SK-N-SH (cell line): ENCODE results near the gene P3R3URF. TPM values are rescaled to one million over a fixed set of nuclear protein-coding genes. Genes with fewer than 3 reads are reported as not detected.

Experiments
- CTCF ChIA-PET: fragments of 300-600, 350-600 bp; formaldehyde crosslinking; extraction: SDS; loops from one replicate; lab custom pipeline; 2021; lab: Yijun Ruan, JAX
- POLR2A ChIA-PET: fragments of 350-600 bp; sonication (Branson Sonifier 250); formaldehyde crosslinking; extraction: SDS; loops from one replicate; lab custom pipeline; 2020; ENCODE audit warnings: antibody characterized with exemption, inconsistent platforms; lab: Yijun Ruan, JAX
- DNase-seq: peaks from one replicate; pipeline ENCODE4 v3.0.0; 2012
- H2AFZ ChIP-seq: fragments of 200-600 bp; sonication (generic); 2 replicates; pipeline ENCODE4 v1.8.1; 2016; ENCODE audit warnings: antibody characterized with exemption, mild to moderate bottlenecking, low read depth
- H3F3A ChIP-seq: fragments of 200-600 bp; sonication (generic); replicated peaks from 2 replicates; pipeline ENCODE3; 2016; ENCODE audit warnings: antibody characterized with exemption, mild to moderate bottlenecking; ENCODE audit not compliant: insufficient read depth
- H3K27ac ChIP-seq, 2 experiments: fragments of 200-500 bp in 1 of 2; fragments of 200-600 bp in 1 of 2; sonication (Bioruptor generic) in 1 of 2; sonication (generic), shearing (Covaris generic) in 1 of 2; 2 replicates each; pipeline versions ENCODE4 v1.5.1 to v1.6.1; 2014 to 2016; ENCODE audit warnings: low read depth in 2 of 2, inconsistent platforms in 1 of 2, low read length in 1 of 2, mild to moderate bottlenecking in 1 of 2, mixed read lengths in 1 of 2
- H3K27me3 ChIP-seq: fragments of 200-600 bp; sonication (generic), shearing (Covaris generic); 2 replicates; pipeline ENCODE4 v1.6.1; 2016; ENCODE audit warnings: mixed run types; ENCODE audit not compliant: insufficient read depth
- H3K36me3 ChIP-seq, 2 experiments: fragments of 200-500 bp in 1 of 2; fragments of 200-600 bp in 1 of 2; sonication (Bioruptor generic) in 1 of 2; sonication (generic) in 1 of 2; replicated peaks in 1 of 2; 2 replicates each; pipeline versions ENCODE3 to v1.5.1; 2014 to 2016; ENCODE audit warnings: low read length in 1 of 2, mild to moderate bottlenecking in 1 of 2; ENCODE audit not compliant: insufficient read depth in 2 of 2, control insufficient read depth in 1 of 2
- H3K4me1 ChIP-seq, 2 experiments: fragments of 200-500 bp in 1 of 2; fragments of 200-600 bp in 1 of 2; sonication (Bioruptor generic) in 1 of 2; sonication (generic), shearing (Covaris generic) in 1 of 2; 2 replicates each; pipeline versions ENCODE4 v1.5.1 to v1.6.1; 2014 to 2016; ENCODE audit warnings: low read depth in 1 of 2, low read length in 1 of 2, mixed run types in 1 of 2; ENCODE audit not compliant: insufficient read depth in 2 of 2, control insufficient read depth in 1 of 2
- H3K4me2 ChIP-seq: fragments of 200-600 bp; sonication (generic), shearing (Covaris generic); 2 replicates; pipeline ENCODE4 v1.6.1; 2017; ENCODE audit warnings: mixed run types
- H3K4me3 ChIP-seq, 2 experiments: fragments of 200-500 bp in 1 of 2; fragments of 200-600 bp in 1 of 2; sonication (Bioruptor generic) in 1 of 2; sonication (generic), shearing (Covaris generic) in 1 of 2; 2 replicates each; pipeline versions ENCODE4 v1.5.1 to v1.8.1; 2014 to 2016; ENCODE audit warnings: low read depth in 2 of 2, inconsistent platforms in 1 of 2, low read length in 1 of 2, mild to moderate bottlenecking in 1 of 2, mixed read lengths in 1 of 2, moderate library complexity in 1 of 2
- H3K79me2 ChIP-seq: fragments of 200-600 bp; sonication (generic); 2 replicates; pipeline ENCODE4 v1.8.1; 2017; ENCODE audit warnings: mild to moderate bottlenecking; ENCODE audit not compliant: insufficient read depth
- H3K9ac ChIP-seq: fragments of 200-600 bp; sonication (generic); 2 replicates; pipeline ENCODE4 v1.6.1; 2017; ENCODE audit warnings: mixed run types
- H3K9me2 ChIP-seq: fragments of 200-600 bp; sonication (generic); 2 replicates; pipeline ENCODE4 v1.6.1; 2017; ENCODE audit warnings: mixed run types
- H3K9me3 ChIP-seq: fragments of 200-600 bp; sonication (generic); 2 replicates; pipeline ENCODE4 v1.6.1; 2017; ENCODE audit warnings: mixed run types, mild to moderate bottlenecking, moderate library complexity
- H4K20me1 ChIP-seq: fragments of 200-600 bp; sonication (generic); 2 replicates; pipeline ENCODE4 v1.6.1; 2017; ENCODE audit warnings: mild to moderate bottlenecking, mixed run types; ENCODE audit not compliant: insufficient read depth
- CHD2 ChIP-seq: fragments of 150-350 bp; IDR thresholded peaks from 2 replicates; pipeline ENCODE4 v1.6.1; 2018; ENCODE audit warnings: low read length; ENCODE audit not compliant: partially characterized antibody
- ELF1 ChIP-seq: IDR thresholded peaks from 2 replicates; pipeline ENCODE4 v1.4.0; 2012
- FOSL2 ChIP-seq: IDR thresholded peaks from 2 replicates; pipeline ENCODE4 v1.4.0; 2012; ENCODE audit warnings: low read depth, mild to moderate bottlenecking, moderate library complexity, borderline replicate concordance
- GATA2 ChIP-seq: sonication (generic); formaldehyde crosslinking; IDR thresholded peaks from 2 replicates; pipeline ENCODE4 v1.5.0; 2020; ENCODE audit warnings: mild to moderate bottlenecking, missing genetic modification reagents
- IRF3 ChIP-seq: fragments of 150-350 bp; IDR thresholded peaks from 2 replicates; pipeline ENCODE4 v1.6.1; 2016; ENCODE audit warnings: mild to moderate bottlenecking, low read depth, low read length
- MEF2A ChIP-seq: IDR thresholded peaks from 2 replicates; pipeline ENCODE4 v1.4.0; 2012; ENCODE audit warnings: low read depth, borderline replicate concordance
- POLR2AphosphoS5 ChIP-seq: IDR thresholded peaks from 2 replicates; pipeline ENCODE4 v1.6.1; 2012; ENCODE audit warnings: low read depth, low read length
- RFX5 ChIP-seq: IDR thresholded peaks from 2 replicates; pipeline ENCODE4 v1.6.1; 2012; ENCODE audit warnings: mild to moderate bottlenecking, improper control_type of control experiment, low read length
- SIN3A ChIP-seq: IDR thresholded peaks from 2 replicates; pipeline ENCODE4 v1.6.1; 2012; ENCODE audit warnings: low read depth, mild to moderate bottlenecking, low read length, moderate library complexity, borderline replicate concordance
- SMC3 ChIP-seq: IDR thresholded peaks from 2 replicates; pipeline ENCODE4 v1.6.1; 2012; ENCODE audit warnings: low read depth, low read length, improper control_type of control experiment
- TAF1 ChIP-seq: IDR thresholded peaks from 2 replicates; pipeline ENCODE4 v1.6.1; 2012; ENCODE audit warnings: low read depth, mild to moderate bottlenecking, low read length, moderate library complexity, borderline replicate concordance
- TCF12 ChIP-seq: IDR thresholded peaks from 2 replicates; pipeline ENCODE4 v1.4.0; 2012
- ZBTB33 ChIP-seq: IDR thresholded peaks from 2 replicates; pipeline ENCODE4 v1.4.0; 2012; ENCODE audit warnings: low read depth, borderline replicate concordance
- WGBS: methylation state at CpG from one replicate; pipeline ENCODE4 v1.1.6; 2017; ENCODE audit warnings: low lambda C conversion rate; 5-methylcytosine and 5-hydroxymethylcytosine counted together
- polyA plus RNA-seq, 3 experiments: library from polyadenylated mRNA; depleted of rRNA; stranded (reverse); fragments of >200 nt; gene quantifications; 2 replicates each; pipeline ENCODE4 v1.2.3, GENCODE V29; 2012
- TF ChIP-seq, protein P1 (sequence below): fragments of 200-600 bp; sonication (generic); IDR thresholded peaks from 2 replicates; pipeline ENCODE4 v1.6.1; 2017; ENCODE audit warnings: antibody characterized with exemption, mild to moderate bottlenecking, moderate library complexity
- TF ChIP-seq, protein P2 (sequence below): IDR thresholded peaks from 2 replicates; pipeline ENCODE4; 2012

P3R3URF gene
- polyA plus RNA-seq, 1 of the 3 experiments (the other 2 are of a cell fraction): not detected

- H2AFZ ChIP-seq: no peak overlapping the region
- H3K9ac ChIP-seq: no peak overlapping the region
- H3K4me3 ChIP-seq: no peak overlapping the region
- 92% methylated on average over 8 of the region's 8 CpGs for WGBS
- POLR2A ChIA-PET: no interaction called here
- H3K27ac ChIP-seq: no peak overlapping the region
- H3K79me2 ChIP-seq: no peaks in the 10 kb centered on the region
- no peak for DNase-seq
- H3K36me3 ChIP-seq: no peaks in the 10 kb centered on the region
- no peaks in the 10 kb centered on the region for H3K4me1 ChIP-seq
- no peaks in the 10 kb centered on the region for H3K27me3 ChIP-seq
- TF ChIP-seq MEF2A (no peak), ZBTB33 (no peak), POLR2AphosphoS5 (no peak), SMC3 (no peak), IRF3 (no peak), ELF1 (no peak), FOSL2 (no peak), GATA2 (no peak), SIN3A (no peak), TCF12 (no peak), TAF1 (no peak), RFX5 (no peak), CHD2 (no peak)
- TF ChIP-seq, protein P1, sequence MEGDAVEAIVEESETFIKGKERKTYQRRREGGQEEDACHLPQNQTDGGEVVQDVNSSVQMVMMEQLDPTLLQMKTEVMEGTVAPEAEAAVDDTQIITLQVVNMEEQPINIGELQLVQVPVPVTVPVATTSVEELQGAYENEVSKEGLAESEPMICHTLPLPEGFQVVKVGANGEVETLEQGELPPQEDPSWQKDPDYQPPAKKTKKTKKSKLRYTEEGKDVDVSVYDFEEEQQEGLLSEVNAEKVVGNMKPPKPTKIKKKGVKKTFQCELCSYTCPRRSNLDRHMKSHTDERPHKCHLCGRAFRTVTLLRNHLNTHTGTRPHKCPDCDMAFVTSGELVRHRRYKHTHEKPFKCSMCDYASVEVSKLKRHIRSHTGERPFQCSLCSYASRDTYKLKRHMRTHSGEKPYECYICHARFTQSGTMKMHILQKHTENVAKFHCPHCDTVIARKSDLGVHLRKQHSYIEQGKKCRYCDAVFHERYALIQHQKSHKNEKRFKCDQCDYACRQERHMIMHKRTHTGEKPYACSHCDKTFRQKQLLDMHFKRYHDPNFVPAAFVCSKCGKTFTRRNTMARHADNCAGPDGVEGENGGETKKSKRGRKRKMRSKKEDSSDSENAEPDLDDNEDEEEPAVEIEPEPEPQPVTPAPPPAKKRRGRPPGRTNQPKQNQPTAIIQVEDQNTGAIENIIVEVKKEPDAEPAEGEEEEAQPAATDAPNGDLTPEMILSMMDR: no peak
- TF ChIP-seq, protein P2, sequence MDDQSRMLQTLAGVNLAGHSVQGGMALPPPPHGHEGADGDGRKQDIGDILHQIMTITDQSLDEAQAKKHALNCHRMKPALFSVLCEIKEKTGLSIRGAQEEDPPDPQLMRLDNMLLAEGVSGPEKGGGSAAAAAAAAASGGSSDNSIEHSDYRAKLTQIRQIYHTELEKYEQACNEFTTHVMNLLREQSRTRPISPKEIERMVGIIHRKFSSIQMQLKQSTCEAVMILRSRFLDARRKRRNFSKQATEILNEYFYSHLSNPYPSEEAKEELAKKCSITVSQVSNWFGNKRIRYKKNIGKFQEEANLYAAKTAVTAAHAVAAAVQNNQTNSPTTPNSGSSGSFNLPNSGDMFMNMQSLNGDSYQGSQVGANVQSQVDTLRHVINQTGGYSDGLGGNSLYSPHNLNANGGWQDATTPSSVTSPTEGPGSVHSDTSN: no peak
- TF ChIP-seq, all 33 proteins: peak for 0
- Histone ChIP-seq H3K4me2 (no peak overlapping the region), H3K9me3 (no peaks in the 10 kb centered on the region), H4K20me1 (no peaks in the 10 kb centered on the region), H3K9me2 (no peaks in the 10 kb centered on the region), H3F3A (no peaks in the 10 kb centered on the region)
- CTCF ChIA-PET: no interaction called here
Observed at GRCh38 chr1:46218443-46218842, 42.2 kb upstream of the P3R3URF start.
